Fibroblast of mammary gland (primary cell): Measurements from ENCODE around the gene IRX4.

ENCODE experiments used
- DNase-seq: peaks from one replicate; pipeline ENCODE4 v3.0.0-alpha.2; 2010; ENCODE audit warnings: low read depth
- H3K4me3 ChIP-seq: 2 replicates; pipeline ENCODE4 v1.5.1; 2011; ENCODE audit warnings: low read depth, mild to moderate bottlenecking, low read length, moderate library complexity; ENCODE audit not compliant: control insufficient read depth
- TF ChIP-seq, protein P1 (sequence below): conservative IDR thresholded peaks from 2 replicates; pipeline ENCODE4 v1.5.1; 2011; ENCODE audit warnings: low read depth, low read length, inconsistent platforms; ENCODE audit not compliant: control insufficient read depth, insufficient read depth

Gene IRX4

DNA sequence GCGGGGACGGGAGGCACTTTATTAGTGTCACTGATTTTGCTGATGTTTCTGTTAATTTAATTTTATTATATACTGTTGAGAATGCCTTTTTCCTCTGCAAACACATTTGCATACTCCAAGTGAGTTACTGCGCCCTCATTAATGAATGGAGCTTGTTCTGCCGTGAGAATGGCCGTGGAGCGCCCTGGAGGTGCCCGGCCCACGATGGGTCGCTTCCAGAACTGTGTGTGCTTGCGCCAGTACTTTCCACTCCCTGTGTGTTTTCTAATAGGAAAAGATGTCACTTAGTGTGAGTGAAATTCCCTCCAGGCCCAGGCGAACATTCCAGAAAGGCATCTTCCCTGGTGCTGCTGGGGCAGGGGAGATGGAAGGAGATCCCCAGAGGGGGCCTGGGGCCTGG is 51.5 kb downstream of the IRX4 start:
- no peak for DNase-seq
- TF ChIP-seq, protein P1, sequence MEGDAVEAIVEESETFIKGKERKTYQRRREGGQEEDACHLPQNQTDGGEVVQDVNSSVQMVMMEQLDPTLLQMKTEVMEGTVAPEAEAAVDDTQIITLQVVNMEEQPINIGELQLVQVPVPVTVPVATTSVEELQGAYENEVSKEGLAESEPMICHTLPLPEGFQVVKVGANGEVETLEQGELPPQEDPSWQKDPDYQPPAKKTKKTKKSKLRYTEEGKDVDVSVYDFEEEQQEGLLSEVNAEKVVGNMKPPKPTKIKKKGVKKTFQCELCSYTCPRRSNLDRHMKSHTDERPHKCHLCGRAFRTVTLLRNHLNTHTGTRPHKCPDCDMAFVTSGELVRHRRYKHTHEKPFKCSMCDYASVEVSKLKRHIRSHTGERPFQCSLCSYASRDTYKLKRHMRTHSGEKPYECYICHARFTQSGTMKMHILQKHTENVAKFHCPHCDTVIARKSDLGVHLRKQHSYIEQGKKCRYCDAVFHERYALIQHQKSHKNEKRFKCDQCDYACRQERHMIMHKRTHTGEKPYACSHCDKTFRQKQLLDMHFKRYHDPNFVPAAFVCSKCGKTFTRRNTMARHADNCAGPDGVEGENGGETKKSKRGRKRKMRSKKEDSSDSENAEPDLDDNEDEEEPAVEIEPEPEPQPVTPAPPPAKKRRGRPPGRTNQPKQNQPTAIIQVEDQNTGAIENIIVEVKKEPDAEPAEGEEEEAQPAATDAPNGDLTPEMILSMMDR, result no peak
- H3K4me3 ChIP-seq, result no peak overlapping the region

GRCh38 chr5:1830571-1831228 is 52.0 kb downstream of the IRX4 start:
- DNase-seq, result no peak
- no peak overlapping the region for H3K4me3 ChIP-seq
- TF ChIP-seq, protein P1, result no peak

DNA sequence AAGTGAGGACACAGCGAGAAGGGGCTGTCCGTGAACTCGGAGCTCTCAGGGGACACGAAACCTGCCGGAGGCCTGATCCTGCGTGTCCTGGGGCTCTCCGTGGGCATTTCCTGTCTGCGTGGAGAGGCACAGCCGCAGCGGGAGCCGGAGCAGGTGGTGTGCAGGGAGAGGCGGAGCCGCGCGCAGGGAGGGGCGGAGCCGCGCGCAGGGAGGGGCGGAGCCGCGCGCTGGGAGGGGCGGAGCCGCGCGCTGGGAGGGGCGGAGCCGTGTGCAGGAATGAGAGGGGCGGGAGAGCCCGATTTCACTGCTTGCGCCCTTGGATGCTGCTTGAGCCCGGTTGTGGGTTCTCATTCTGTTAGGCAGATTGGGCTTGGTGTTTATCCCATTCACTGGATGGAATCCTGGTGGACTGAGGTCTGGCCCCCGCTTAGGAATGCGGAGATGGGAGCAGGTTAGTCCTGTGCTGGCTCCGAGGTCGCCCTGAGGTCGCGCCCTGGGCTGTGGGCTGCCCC is 54.8 kb downstream of the IRX4 start:
- H3K4me3 ChIP-seq, result no peak overlapping the region
- TF ChIP-seq, protein P1, result no peak
- no peak for DNase-seq
